ENCODE data around the gene KHNYN.

DNA sequence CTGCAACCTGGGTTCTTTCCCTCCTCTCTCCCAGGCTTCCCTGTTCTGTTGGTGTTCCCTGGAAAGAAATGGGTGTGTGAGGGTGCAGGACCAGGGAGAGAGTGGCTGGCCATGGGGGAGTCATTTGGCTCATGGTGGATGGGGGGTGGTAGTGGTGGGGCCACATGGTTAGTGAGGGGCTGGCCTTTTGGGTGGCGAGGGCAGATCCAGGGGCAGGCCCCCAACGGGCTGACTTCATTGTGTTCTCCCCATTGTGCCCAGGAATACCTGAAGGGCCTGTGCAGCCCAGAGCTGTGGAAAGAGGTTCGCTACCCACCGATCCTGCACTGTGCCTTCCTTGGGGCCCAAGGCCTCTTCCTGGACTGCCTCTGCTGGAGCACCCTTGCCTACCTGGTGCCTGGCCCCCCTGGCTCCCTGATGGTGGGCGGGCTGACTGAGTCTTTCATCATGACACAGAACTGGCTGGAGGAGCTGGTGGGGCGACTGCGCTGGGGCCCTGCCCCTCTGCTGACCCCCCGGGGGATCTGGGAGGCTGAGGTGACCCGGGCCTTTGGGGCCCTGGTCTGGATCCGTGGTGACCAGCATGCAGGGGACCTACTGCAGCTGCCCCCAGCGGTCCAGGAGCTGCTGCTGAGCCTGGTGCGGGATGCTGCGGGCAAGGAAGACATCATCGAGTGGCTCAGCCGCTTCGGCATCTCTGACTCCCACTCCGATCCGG is 22.0 kb upstream of the KHNYN start:
- TF ChIP-seq POLR2A (IDR thresholded peaks at IDR 0.05): no peak
- TF ChIP-seq, protein P1, sequence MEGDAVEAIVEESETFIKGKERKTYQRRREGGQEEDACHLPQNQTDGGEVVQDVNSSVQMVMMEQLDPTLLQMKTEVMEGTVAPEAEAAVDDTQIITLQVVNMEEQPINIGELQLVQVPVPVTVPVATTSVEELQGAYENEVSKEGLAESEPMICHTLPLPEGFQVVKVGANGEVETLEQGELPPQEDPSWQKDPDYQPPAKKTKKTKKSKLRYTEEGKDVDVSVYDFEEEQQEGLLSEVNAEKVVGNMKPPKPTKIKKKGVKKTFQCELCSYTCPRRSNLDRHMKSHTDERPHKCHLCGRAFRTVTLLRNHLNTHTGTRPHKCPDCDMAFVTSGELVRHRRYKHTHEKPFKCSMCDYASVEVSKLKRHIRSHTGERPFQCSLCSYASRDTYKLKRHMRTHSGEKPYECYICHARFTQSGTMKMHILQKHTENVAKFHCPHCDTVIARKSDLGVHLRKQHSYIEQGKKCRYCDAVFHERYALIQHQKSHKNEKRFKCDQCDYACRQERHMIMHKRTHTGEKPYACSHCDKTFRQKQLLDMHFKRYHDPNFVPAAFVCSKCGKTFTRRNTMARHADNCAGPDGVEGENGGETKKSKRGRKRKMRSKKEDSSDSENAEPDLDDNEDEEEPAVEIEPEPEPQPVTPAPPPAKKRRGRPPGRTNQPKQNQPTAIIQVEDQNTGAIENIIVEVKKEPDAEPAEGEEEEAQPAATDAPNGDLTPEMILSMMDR (IDR thresholded peaks at IDR 0.05): no peak
